ENCODE data around the gene CEACAM16.
"Not testable (repeated sequence)": the region's sequence is repeated elsewhere in the genome, so short reads cannot be mapped to it uniquely, and the experiment has no call there.

Gene CEACAM16

GRCh38 chr19:44704982-44705381, 6.0 kb downstream of the CEACAM16 start:
- no peak for TF ChIP-seq POLR2A (IDR thresholded peaks at IDR 0.05; ENCODE audit: extremely low read depth, insufficient read length)
- TF ChIP-seq MAX (IDR thresholded peaks at IDR 0.05; ENCODE audit: low read depth, low read length) = no peak
- no peak for TF ChIP-seq MYC (IDR thresholded peaks at IDR 0.05; ENCODE audit: low read depth, low read length)
- TF ChIP-seq CTCF (IDR thresholded peaks at IDR 0.05; ENCODE audit: low read depth, low read length) = no peak
- no peak overlapping the region for H3K4me3 ChIP-seq (ENCODE audit: low read depth, low read length)
- no peak for DNase-seq (ENCODE audit: low read depth)

DNA sequence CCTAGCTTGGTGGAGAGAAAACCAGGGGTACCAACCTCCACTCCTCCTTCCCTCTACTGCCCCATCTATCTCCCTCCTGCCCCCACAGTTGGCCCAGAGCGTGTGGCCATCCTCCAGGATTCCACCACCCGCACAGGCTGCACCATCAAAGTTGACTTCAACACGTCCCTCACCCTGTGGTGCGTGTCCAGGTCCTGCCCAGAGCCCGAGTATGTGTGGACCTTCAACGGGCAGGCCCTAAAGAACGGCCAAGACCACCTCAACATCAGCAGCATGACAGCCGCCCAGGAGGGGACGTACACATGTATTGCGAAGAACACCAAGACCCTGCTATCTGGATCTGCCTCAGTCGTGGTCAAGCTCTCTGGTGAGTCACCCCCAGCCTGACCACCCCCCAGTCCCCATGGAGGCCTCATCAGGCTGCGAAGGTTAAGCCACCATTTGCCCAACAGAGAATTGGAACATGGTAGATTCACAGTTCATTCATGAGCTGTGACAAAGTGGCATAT, 6.6 kb downstream of the CEACAM16 start:
- H3K4me3 ChIP-seq (ENCODE audit: low read depth, low read length) = no peak overlapping the region
- TF ChIP-seq POLR2A (IDR thresholded peaks at IDR 0.05; ENCODE audit: extremely low read depth, insufficient read length) = no peak
- TF ChIP-seq CTCF (IDR thresholded peaks at IDR 0.05; ENCODE audit: low read depth, low read length) = no peak
- no peak for TF ChIP-seq MAX (IDR thresholded peaks at IDR 0.05; ENCODE audit: low read depth, low read length)
- TF ChIP-seq MYC (IDR thresholded peaks at IDR 0.05; ENCODE audit: low read depth, low read length) = no peak
- DNase-seq (ENCODE audit: low read depth) = no peak

DNA sequence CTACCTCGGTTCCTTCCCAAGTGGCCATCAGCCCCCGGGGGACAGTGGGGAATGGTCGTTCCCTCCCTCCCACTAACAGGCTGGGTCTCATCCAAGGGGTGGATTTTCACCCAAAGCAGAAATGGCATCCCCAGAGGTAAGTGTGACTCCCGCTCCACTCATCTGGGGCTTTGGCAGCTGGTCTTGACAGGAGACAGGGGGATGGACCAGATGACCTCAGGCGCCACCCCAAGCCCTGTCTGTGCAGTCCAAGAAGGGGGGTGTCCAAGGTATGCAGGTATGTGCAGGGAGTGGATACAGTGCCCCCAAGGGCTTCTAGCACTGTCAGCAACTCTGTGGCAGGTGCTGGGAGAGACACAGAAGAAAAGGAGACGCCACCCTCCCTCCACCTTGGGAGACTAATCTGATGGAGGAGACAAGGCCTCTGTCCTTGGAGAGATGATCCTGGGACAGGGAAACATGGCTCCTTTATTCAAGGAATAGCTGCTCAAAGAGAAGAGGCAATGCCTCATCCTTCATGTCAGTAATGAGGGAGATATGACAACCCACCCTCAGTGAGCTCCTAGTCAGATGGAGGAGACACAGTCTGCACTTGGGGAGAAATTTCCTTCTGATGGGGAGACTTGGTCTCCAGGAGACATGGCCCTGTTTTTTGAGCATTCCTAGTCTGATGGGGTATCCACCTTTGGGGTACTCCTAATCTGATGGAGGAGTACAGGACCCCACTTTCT, 7.7 kb downstream of the CEACAM16 start:
- TF ChIP-seq CTCF (IDR thresholded peaks at IDR 0.05; ENCODE audit: low read depth, low read length) = no peak
- TF ChIP-seq POLR2A (IDR thresholded peaks at IDR 0.05; ENCODE audit: extremely low read depth, insufficient read length) = no peak
- TF ChIP-seq MAX (IDR thresholded peaks at IDR 0.05; ENCODE audit: low read depth, low read length) = no peak
- TF ChIP-seq MYC (IDR thresholded peaks at IDR 0.05; ENCODE audit: low read depth, low read length) = no peak
- H3K4me3 ChIP-seq (ENCODE audit: low read depth, low read length) = no peak overlapping the region
- no peak for DNase-seq (ENCODE audit: low read depth)

GRCh38 chr19:44707794-44708193, 8.8 kb downstream of the CEACAM16 start:
- no peak for TF ChIP-seq CTCF (IDR thresholded peaks at IDR 0.05; ENCODE audit: low read depth, low read length)
- TF ChIP-seq MYC (IDR thresholded peaks at IDR 0.05; ENCODE audit: low read depth, low read length) = no peak
- no peak for TF ChIP-seq MAX (IDR thresholded peaks at IDR 0.05; ENCODE audit: low read depth, low read length)
- no peak for TF ChIP-seq POLR2A (IDR thresholded peaks at IDR 0.05; ENCODE audit: extremely low read depth, insufficient read length)
- H3K4me3 ChIP-seq (ENCODE audit: low read depth, low read length) = no peak overlapping the region
- DNase-seq (ENCODE audit: low read depth) = no peak

DNA sequence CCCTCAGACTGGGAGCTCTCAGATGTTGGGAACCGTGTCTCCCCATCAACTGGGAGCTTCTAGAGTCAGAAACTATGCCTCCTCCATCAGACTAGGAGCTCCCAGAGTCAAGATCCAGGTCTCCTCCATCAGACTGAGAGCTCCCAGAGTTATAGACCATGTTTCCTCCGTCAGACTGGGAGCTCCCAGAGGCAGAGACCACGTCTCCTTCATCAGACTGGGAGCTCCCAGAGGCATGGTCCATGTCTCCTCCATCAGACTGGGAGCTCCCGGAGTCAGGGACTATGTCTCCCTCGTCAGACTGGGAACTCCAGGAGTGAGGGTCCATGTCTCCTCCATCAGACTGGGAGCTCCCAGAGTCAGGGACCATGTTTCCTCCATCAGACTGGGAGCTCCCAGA, 10.0 kb downstream of the CEACAM16 start:
- TF ChIP-seq CTCF (IDR thresholded peaks at IDR 0.05; ENCODE audit: low read depth, low read length) (no peak), MYC (IDR thresholded peaks at IDR 0.05; ENCODE audit: low read depth, low read length) (no peak), POLR2A (IDR thresholded peaks at IDR 0.05; ENCODE audit: extremely low read depth, insufficient read length) (no peak), MAX (IDR thresholded peaks at IDR 0.05; ENCODE audit: low read depth, low read length) (no peak)
- no peak overlapping the region for H3K4me3 ChIP-seq (ENCODE audit: low read depth, low read length)
- DNase-seq (ENCODE audit: low read depth) = no peak

DNA sequence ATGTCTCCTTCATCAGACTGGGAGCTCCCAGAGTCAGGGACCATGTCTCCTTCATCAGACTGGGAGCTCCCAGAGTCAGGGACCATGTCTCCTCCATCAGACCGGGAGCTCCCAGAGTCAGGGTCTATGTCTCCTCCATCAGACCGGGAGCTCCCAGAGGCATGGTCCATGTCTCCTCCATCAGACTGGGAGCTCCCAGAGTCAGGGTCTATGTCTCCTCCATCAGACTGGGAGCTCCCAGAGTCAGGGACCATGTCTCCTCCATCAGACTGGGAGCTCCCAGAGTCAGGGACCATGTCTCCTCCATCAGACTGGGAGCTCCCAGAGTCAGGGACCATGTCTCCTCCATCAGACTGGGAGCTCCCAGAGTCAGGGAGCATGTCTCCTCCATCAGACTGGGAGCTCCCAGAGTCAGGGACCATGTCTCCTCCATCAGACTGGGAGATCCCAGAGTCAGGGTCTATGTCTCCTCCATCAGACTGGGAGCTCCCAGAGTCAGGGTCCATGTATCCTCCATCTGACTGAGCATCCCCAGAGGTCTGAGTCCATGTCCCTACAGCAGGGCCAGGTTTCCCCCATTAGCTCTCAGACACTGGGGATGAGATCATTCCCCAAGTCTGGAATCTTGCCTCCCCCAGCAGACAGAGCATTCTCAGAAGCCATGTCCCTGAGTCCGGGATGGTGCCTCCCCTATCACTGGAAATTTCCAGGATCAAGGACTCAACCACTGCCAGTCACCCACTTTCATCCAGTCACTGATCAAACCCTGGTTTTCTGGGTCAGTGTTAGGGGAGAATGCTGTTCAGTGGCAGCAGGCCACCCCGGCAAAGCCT, 10.7 kb downstream of the CEACAM16 start:
- DNase-seq (ENCODE audit: low read depth); H3K4me3 ChIP-seq (ENCODE audit: low read depth, low read length): not testable (repeated sequence)

All from NB4 (cell line).